Kidney (tissue), 14 donors: Measurements from ENCODE around the gene TMEM151A. TPM values are rescaled to one million over a fixed set of nuclear protein-coding genes. Genes with fewer than 3 reads are reported as not detected.

ENCODE experiments used
- DNase-seq, 5 donors: peaks; one replicate each; pipeline ENCODE4 v3.0.0-alpha.2; 2013 to 2020
- FAIRE-seq: peaks from 2 replicates; lab custom pipeline; 2012; peaks lifted over from hg19 to GRCh38; lab: Jason Lieb, UNC
- H3K27ac ChIP-seq, 2 donors: one replicate each; pipeline ENCODE4 v1.7.0; 2013; ENCODE audit warnings: low read depth in 2 of 2, low read length in 2 of 2, inconsistent platforms in 1 of 2
- H3K27me3 ChIP-seq: one replicate; pipeline ENCODE4 v1.7.1; 2013; ENCODE audit warnings: low read length, inconsistent platforms; ENCODE audit not compliant: control insufficient read depth, insufficient read depth
- H3K36me3 ChIP-seq, 3 donors: one replicate each; pipeline versions ENCODE4 v1.7.0 to v1.7.1; 2013; ENCODE audit warnings: low read length in 3 of 3, control low read depth in 1 of 3, inconsistent platforms in 1 of 3; ENCODE audit not compliant: insufficient read depth in 3 of 3, control insufficient read depth in 2 of 3
- H3K4me1 ChIP-seq, 3 donors: one replicate each; pipeline versions ENCODE4 v1.7.0 to v1.7.1; 2013; ENCODE audit warnings: low read length in 3 of 3, inconsistent platforms in 1 of 3, low read depth in 1 of 3; ENCODE audit not compliant: control insufficient read depth in 2 of 3, insufficient read depth in 2 of 3
- H3K4me3 ChIP-seq, 3 donors: one replicate each; pipeline versions ENCODE4 v1.7.0 to v1.8.1; 2013; ENCODE audit warnings: low read length in 3 of 3, control low read depth in 1 of 3, inconsistent platforms in 1 of 3
- H3K9ac ChIP-seq, 3 donors: one replicate each; pipeline versions ENCODE4 v1.7.0 to v1.7.1; 2013; ENCODE audit warnings: low read length in 3 of 3, control low read depth in 1 of 3, inconsistent platforms in 1 of 3
- H3K9me3 ChIP-seq, 3 donors: one replicate each; pipeline versions ENCODE4 v1.7.0 to v1.7.1; 2013; ENCODE audit warnings: low read length in 3 of 3, control low read depth in 1 of 3, inconsistent platforms in 1 of 3; ENCODE audit not compliant: control insufficient read depth in 2 of 3, insufficient read depth in 1 of 3
- intact Hi-C: fragments of 100-400 bp; cut with DNase I; formaldehyde crosslinking; loops from one replicate; pipeline ENCODE4 v1.11.1; 2022
- polyA plus RNA-seq: library from polyadenylated mRNA; stranded (reverse); fragments of 350-450 nt; fragmentation: Illumina TruSeq; extraction: RNeasy Lipid Tissue Mini Kit (QIAGEN cat#74804); gene quantifications from one replicate; pipeline ENCODE4 v1.2.3, GENCODE V29; 2014; ENCODE audit warnings: low read depth, low replicate concordance; ENCODE audit not compliant: insufficient read depth
- total RNA-seq: library from RNA; stranded (reverse); fragmentation: NEBNext Ultra II Directional; extraction: Animal tissue kit (Norgen Biotek cat#: 25700); gene quantifications from one replicate; pipeline ENCODE4 v1.2.1, GENCODE V29; 2021
- TF ChIP-seq, protein P1 (sequence below): IDR thresholded peaks from 3 replicates; pipeline ENCODE4 v1.5.1; 2012; ENCODE audit warnings: mild to moderate bottlenecking, moderate library complexity, borderline replicate concordance; ENCODE audit not compliant: insufficient read depth; ENCODE audit errors: extremely low read depth
- donor health status: control.
- donor health status: control.
- donor health status: control.
- donor health status: control.
- donor health status: control.
- donor health status: DM: yes; HTN: yes; CAD: no.
- donor health status: Normal renal cell carcinoma (clear cell type).

Gene TMEM151A
- total and polyA plus RNA-seq, 2 donors from 2014 or later, result 0.19 TPM; not detected in 1

DNA sequence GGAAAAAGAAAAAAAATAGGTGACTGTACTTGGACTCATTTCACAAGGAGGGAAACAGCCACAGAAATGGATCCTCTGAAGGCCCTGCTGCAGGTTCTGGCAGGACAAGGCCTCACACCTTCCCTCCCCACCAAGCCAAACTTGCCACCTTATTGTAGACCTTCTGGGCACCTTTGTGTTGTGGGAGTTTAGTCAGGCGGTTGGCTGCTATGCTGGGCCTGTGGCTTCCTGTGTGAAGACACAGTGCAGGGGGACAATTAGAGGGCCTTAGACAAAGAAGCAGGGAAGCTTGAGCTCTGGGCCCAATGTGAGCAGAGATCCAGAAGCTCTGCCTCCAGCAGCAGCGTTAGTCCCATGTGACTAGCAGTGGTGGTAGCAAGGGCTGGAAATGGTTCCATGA lies 19.1 kb upstream of the TMEM151A start:
- intact Hi-C loops, result loop anchor here (10.0 kb wide), 1 partner anchor 48 kb away; no protein-coding TSS in a partner anchor
- DNase-seq (no peak), FAIRE-seq (no peak)
- peaks cover 15 to 31% (median 24%) of the 10 kb centered on the region in 3 donors for H3K36me3 ChIP-seq
- H3K9ac ChIP-seq, result no peak overlapping the region
- H3K4me3 ChIP-seq, result no peak overlapping the region
- H3K9me3 ChIP-seq, result no peaks in the 10 kb centered on the region
- H3K4me1 ChIP-seq, result peaks cover 0 to 8% (median 6%) of the 10 kb centered on the region in 3 donors
- TF ChIP-seq, protein P1, sequence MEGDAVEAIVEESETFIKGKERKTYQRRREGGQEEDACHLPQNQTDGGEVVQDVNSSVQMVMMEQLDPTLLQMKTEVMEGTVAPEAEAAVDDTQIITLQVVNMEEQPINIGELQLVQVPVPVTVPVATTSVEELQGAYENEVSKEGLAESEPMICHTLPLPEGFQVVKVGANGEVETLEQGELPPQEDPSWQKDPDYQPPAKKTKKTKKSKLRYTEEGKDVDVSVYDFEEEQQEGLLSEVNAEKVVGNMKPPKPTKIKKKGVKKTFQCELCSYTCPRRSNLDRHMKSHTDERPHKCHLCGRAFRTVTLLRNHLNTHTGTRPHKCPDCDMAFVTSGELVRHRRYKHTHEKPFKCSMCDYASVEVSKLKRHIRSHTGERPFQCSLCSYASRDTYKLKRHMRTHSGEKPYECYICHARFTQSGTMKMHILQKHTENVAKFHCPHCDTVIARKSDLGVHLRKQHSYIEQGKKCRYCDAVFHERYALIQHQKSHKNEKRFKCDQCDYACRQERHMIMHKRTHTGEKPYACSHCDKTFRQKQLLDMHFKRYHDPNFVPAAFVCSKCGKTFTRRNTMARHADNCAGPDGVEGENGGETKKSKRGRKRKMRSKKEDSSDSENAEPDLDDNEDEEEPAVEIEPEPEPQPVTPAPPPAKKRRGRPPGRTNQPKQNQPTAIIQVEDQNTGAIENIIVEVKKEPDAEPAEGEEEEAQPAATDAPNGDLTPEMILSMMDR, result no peak
- H3K27ac ChIP-seq, result no peak overlapping the region
- no peaks in the 10 kb centered on the region for H3K27me3 ChIP-seq

- H3K27ac ChIP-seq, result no peak overlapping the region
- H3K9me3 ChIP-seq, result no peaks in the 10 kb centered on the region
- DNase-seq, result no peak
- peaks cover 0 to 9% (median 6%) of the 10 kb centered on the region in 3 donors for H3K4me1 ChIP-seq
- no peak for FAIRE-seq
- intact Hi-C loops, result loop anchor here (10.0 kb wide), 1 partner anchor 49 kb away; no protein-coding TSS in a partner anchor
- no peak overlapping the region for H3K4me3 ChIP-seq
- peaks cover 15 to 31% (median 24%) of the 10 kb centered on the region in 3 donors for H3K36me3 ChIP-seq
- no peak overlapping the region for H3K9ac ChIP-seq
- H3K27me3 ChIP-seq, result no peaks in the 10 kb centered on the region
- TF ChIP-seq, protein P1, result no peak
Observed at GRCh38 chr11:66274219-66274618, 17.5 kb upstream of the TMEM151A start.

GRCh38 chr11:66275396-66275795 lies 16.3 kb upstream of the TMEM151A start:
- no peaks in the 10 kb centered on the region for H3K27me3 ChIP-seq

More at GRCh38 chr11:66275396-66275795, 16.3 kb upstream of the TMEM151A start:
- DNase-seq (peak in 1 of 5 donors; percentile 64), FAIRE-seq (no peak)
- H3K4me3 ChIP-seq, result no peak overlapping the region
- intact Hi-C loops, result loop anchor here (10.0 kb wide), 1 partner anchor 51 kb away; no protein-coding TSS in a partner anchor
- H3K27ac ChIP-seq, result no peak overlapping the region
- TF ChIP-seq, protein P1, result no peak
- peaks cover 0 to 2% (median 0%) of the 10 kb centered on the region in 3 donors for H3K4me1 ChIP-seq
- no peak overlapping the region for H3K9ac ChIP-seq
- H3K9me3 ChIP-seq, result no peaks in the 10 kb centered on the region
- H3K36me3 ChIP-seq, result peaks cover 15 to 31% (median 24%) of the 10 kb centered on the region in 3 donors
